Panc1 (cell line): Measurements from ENCODE around the gene CCDC38. TPM values are rescaled to one million over a fixed set of nuclear protein-coding genes. Genes with fewer than 3 reads are reported as not detected.
A peak's percentile ranks its signal among the peaks of the same experiment; 100 is the strongest.

Experiments
- ATAC-seq: fragments of 200-7000 bp; cut with Tn5 transposase; 2 replicates; pipeline ENCODE4 v1.9.1; 2020; ENCODE audit warnings: mild to moderate bottlenecking, moderate library complexity
- BruUV-seq: library from RNA; stranded (reverse); fragments of 400-500 nt; replicated peaks from 2 replicates; lab custom pipeline; 2021; lab: Mats Ljungman, UMichigan
- CTCF ChIA-PET: fragments of 300-600 bp; sonication (Branson Sonifier 250); formaldehyde crosslinking; loops from one replicate; lab custom pipeline; 2022; ENCODE audit warnings: antibody characterized with exemption; lab: Charles Lee
- POLR2A ChIA-PET: fragments of 300-600 bp; sonication (Branson Sonifier 250); formaldehyde crosslinking; loops from one replicate; lab custom pipeline; 2022; ENCODE audit warnings: antibody characterized with exemption; lab: Charles Lee
- DNase-seq: peaks from one replicate; pipeline ENCODE4 v3.0.0-alpha.2; 2010; ENCODE audit warnings: low read depth, low spot score
- H3K27ac ChIP-seq: 2 replicates; pipeline ENCODE4 v1.5.1; 2011; ENCODE audit warnings: mild to moderate bottlenecking, low read length, inconsistent platforms
- H3K27me3 ChIP-seq: fragments of 200-500 bp; sonication (Bioruptor generic); 2 replicates; pipeline ENCODE4 v1.6.0; 2014; ENCODE audit warnings: low read length, inconsistent platforms; ENCODE audit not compliant: control insufficient read depth, insufficient read depth
- H3K36me3 ChIP-seq: fragments of 200-500 bp; sonication (Bioruptor generic); 2 replicates; pipeline ENCODE4 v1.5.1; 2014; ENCODE audit warnings: inconsistent platforms, mild to moderate bottlenecking, low read length, moderate library complexity; ENCODE audit not compliant: control insufficient read depth, insufficient read depth
- H3K4me1 ChIP-seq: 2 replicates; pipeline ENCODE4 v1.5.1; 2011; ENCODE audit warnings: inconsistent platforms, mild to moderate bottlenecking, low read length, moderate library complexity; ENCODE audit not compliant: control insufficient read depth, insufficient read depth
- H3K4me3 ChIP-seq, 2 experiments: 2 replicates each; pipeline ENCODE4 v1.5.1; 2011 to 2012; ENCODE audit warnings: low read depth in 2 of 2, low read length in 2 of 2, mild to moderate bottlenecking in 2 of 2, inconsistent platforms in 1 of 2, moderate library complexity in 1 of 2
- H3K9me3 ChIP-seq: fragments of 200-500 bp; sonication (Bioruptor generic); 2 replicates; pipeline ENCODE4 v1.5.1; 2014; ENCODE audit warnings: low read depth, mild to moderate bottlenecking, inconsistent platforms, low read length, moderate library complexity; ENCODE audit not compliant: control insufficient read depth, insufficient read depth
- POLR2AphosphoS5 ChIP-seq: IDR thresholded peaks from 2 replicates; pipeline ENCODE4 v1.6.1; 2012; ENCODE audit warnings: mild to moderate bottlenecking, low read depth, low read length, moderate library complexity
- SIN3A ChIP-seq: IDR thresholded peaks from 2 replicates; pipeline ENCODE4 v1.6.1; 2012; ENCODE audit warnings: low read depth, mild to moderate bottlenecking, low read length, moderate library complexity, borderline replicate concordance; ENCODE audit not compliant: insufficient read depth
- TCF7L2 ChIP-seq: IDR thresholded peaks from 2 replicates; pipeline ENCODE4 v1.6.1; 2011; ENCODE audit warnings: mild to moderate bottlenecking, low read depth, low read length, inconsistent platforms
- in situ Hi-C: cut with HindIII; loops from 2 replicates; pipeline ENCODE4 v1.10.0; 2016; ENCODE audit warnings: low sequenced_read_pairs, low pct_unique_long_range_greater_than_20kb
- intact Hi-C: fragments of 100-400 bp; cut with micrococcal nuclease; formaldehyde crosslinking; loops from one replicate; pipeline ENCODE4 v1.10.0; 2022; ENCODE audit not compliant: unreplicated experiment
- total RNA-seq: library from RNA; stranded (reverse); gene quantifications from one replicate; pipeline ENCODE4 v1.2.1, GENCODE V29; 2021; ENCODE audit not compliant: unreplicated experiment
- TF ChIP-seq, protein P1 (sequence below), 2 experiments: IDR thresholded peaks; 2 replicates each; pipeline ENCODE4 v1.6.1; 2011 to 2012; ENCODE audit warnings: low read depth in 2 of 2, control low read depth in 1 of 2, low read length in 1 of 2, mild to moderate bottlenecking in 1 of 2, moderate library complexity in 1 of 2; ENCODE audit not compliant: insufficient read depth in 1 of 2
- TF ChIP-seq, protein P2 (sequence below): fragments of 450-650 bp; IDR thresholded peaks from 2 replicates; pipeline ENCODE4 v1.5.1; 2017; ENCODE audit warnings: mild to moderate bottlenecking

Gene CCDC38
- total RNA-seq, 1 experiment from 2014 or later: not detected

DNA sequence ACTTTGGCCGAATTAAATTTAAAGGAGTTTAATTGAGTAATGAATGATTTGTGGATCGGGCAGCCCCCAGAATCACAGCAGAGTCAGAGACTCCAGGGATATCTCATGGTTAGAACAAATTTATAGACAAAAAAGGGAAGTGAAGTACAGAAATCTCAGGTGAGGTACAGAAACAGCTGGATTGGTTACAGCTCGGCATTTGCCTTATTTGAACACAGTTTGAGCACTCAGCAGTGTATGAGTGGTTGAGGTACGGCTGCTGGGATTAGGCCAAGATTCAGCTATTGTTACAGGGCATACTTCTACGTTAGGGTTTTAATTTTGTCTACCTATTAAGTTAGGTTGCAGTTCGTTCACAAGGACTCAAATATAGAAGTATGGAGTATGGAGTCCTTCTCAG is 23.3 kb downstream of the CCDC38 start:
- TF ChIP-seq TCF7L2 (no peak), POLR2AphosphoS5 (no peak), SIN3A (no peak)
- TF ChIP-seq, protein P1, sequence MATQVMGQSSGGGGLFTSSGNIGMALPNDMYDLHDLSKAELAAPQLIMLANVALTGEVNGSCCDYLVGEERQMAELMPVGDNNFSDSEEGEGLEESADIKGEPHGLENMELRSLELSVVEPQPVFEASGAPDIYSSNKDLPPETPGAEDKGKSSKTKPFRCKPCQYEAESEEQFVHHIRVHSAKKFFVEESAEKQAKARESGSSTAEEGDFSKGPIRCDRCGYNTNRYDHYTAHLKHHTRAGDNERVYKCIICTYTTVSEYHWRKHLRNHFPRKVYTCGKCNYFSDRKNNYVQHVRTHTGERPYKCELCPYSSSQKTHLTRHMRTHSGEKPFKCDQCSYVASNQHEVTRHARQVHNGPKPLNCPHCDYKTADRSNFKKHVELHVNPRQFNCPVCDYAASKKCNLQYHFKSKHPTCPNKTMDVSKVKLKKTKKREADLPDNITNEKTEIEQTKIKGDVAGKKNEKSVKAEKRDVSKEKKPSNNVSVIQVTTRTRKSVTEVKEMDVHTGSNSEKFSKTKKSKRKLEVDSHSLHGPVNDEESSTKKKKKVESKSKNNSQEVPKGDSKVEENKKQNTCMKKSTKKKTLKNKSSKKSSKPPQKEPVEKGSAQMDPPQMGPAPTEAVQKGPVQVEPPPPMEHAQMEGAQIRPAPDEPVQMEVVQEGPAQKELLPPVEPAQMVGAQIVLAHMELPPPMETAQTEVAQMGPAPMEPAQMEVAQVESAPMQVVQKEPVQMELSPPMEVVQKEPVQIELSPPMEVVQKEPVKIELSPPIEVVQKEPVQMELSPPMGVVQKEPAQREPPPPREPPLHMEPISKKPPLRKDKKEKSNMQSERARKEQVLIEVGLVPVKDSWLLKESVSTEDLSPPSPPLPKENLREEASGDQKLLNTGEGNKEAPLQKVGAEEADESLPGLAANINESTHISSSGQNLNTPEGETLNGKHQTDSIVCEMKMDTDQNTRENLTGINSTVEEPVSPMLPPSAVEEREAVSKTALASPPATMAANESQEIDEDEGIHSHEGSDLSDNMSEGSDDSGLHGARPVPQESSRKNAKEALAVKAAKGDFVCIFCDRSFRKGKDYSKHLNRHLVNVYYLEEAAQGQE (IDR thresholded peaks at IDR 0.05; ENCODE audit: insufficient read depth in 1 of 2, low read depth in 2 of 2, low read length in 1 of 2): no peak
- TF ChIP-seq, protein P2, sequence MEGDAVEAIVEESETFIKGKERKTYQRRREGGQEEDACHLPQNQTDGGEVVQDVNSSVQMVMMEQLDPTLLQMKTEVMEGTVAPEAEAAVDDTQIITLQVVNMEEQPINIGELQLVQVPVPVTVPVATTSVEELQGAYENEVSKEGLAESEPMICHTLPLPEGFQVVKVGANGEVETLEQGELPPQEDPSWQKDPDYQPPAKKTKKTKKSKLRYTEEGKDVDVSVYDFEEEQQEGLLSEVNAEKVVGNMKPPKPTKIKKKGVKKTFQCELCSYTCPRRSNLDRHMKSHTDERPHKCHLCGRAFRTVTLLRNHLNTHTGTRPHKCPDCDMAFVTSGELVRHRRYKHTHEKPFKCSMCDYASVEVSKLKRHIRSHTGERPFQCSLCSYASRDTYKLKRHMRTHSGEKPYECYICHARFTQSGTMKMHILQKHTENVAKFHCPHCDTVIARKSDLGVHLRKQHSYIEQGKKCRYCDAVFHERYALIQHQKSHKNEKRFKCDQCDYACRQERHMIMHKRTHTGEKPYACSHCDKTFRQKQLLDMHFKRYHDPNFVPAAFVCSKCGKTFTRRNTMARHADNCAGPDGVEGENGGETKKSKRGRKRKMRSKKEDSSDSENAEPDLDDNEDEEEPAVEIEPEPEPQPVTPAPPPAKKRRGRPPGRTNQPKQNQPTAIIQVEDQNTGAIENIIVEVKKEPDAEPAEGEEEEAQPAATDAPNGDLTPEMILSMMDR: no peak
- intact Hi-C loops: loop anchor here (5.0 kb wide), 1 partner anchor 78 kb away; the partner anchor contains the start of gene HAL
- BruUV-seq: no TSS peak

DNA sequence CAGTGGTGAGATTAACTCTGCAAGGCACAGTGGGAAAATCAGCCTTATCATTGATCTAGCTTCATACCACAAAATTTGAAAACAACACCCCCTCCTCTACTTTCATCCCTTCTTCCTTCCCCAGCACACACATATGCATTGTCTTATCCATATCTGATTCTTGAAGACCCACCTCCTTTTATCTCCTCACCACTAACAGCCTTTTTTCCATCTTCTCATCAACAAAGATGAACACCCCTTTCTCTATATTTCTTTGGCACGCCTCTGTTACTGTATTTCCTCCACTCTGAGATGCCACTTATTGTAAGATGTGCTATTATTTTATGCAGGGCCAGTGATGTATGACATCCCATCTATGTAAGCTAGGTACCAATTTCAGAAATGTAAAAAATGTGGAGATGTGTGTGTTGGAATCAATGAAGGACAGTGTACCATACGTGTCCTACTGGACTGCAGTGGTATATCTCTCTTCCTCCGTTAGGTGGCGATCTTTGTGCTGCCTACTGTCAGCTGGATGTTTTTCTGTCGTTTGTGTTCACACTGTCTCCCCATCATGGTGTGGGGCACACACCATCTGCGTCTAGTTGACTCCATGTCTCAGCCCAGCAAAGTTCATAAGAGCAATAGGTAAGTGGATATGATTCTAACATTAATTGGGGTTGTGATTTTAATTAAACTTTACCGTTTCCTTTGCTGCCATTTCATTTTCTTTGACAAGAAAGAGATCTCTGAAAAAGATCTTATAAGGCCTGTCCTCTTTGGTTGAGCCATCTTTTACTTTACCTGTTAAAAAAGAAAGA is 24.0 kb downstream of the CCDC38 start:
- POLR2A ChIA-PET: no interaction called here
- intact Hi-C loops: loop anchor here (5.0 kb wide), 1 partner anchor 79 kb away; the partner anchor contains the start of gene HAL
- TF ChIP-seq, protein P1 (IDR thresholded peaks at IDR 0.05; ENCODE audit: insufficient read depth in 1 of 2, low read depth in 2 of 2, low read length in 1 of 2): no peak
- TF ChIP-seq, protein P2: peak; percentile 89
- H3K4me3 ChIP-seq: no peak overlapping the region
- no TSS peak for BruUV-seq
- peak; percentile 39 for DNase-seq
- H3K9me3 ChIP-seq: no peaks in the 10 kb centered on the region
- peaks cover 19% of the 10 kb centered on the region for H3K27me3 ChIP-seq
- peak; percentile 91 for ATAC-seq
- CTCF ChIA-PET: interaction anchor here (0.6 to 1.8 kb wide), 6 partner anchors 25 to 336 kb away, joined by 3 to 9 read pairs (median 3); partner anchors contain the start of genes AMDHD1 and CCDC38
- in situ Hi-C loops: no loop called here
- H3K4me1 ChIP-seq: no peaks in the 10 kb centered on the region
- H3K27ac ChIP-seq: no peak overlapping the region
- no peaks in the 10 kb centered on the region; the same call in 1 of the 2 replicates for H3K36me3 ChIP-seq

More for the DNA sequence above, 23.3 kb downstream of the CCDC38 start:
- Histone ChIP-seq H3K36me3 (no peaks in the 10 kb centered on the region; the same call in 1 of the 2 replicates), H3K9me3 (no peaks in the 10 kb centered on the region), H3K4me3 (no peak overlapping the region), H3K27me3 (peaks cover 19% of the 10 kb centered on the region), H3K4me1 (no peaks in the 10 kb centered on the region), H3K27ac (no peak overlapping the region)
- ATAC-seq (no peak), DNase-seq (no peak)
- in situ Hi-C loops: no loop called here
- ChIA-PET POLR2A (no interaction called here), CTCF (interaction anchor here (0.9 to 1.8 kb wide), 3 partner anchors 24 to 80 kb away, joined by 3 to 9 read pairs (median 9); partner anchors contain the start of genes AMDHD1 and CCDC38)
